Stimulated activated CD8-positive, alpha-beta memory T cell treated with anti-CD3 and anti-CD28 coated beads, Interleukin-2, amount 100 ng/mL, for 1 hour (primary cell): Measurements from ENCODE around the gene REX1BD.

ENCODE experiments used
- DNase-seq, 2 donors: peaks; one replicate each; pipeline ENCODE4 v3.0.0-alpha.2; 2020; ENCODE audit warnings: low read depth in 2 of 2

Gene REX1BD

GRCh38 chr19:18613589-18614234 is 25.1 kb downstream of the REX1BD start:
- no peak for DNase-seq

GRCh38 chr19:18616023-18616422 is 27.4 kb downstream of the REX1BD start:
- no peak for DNase-seq

- DNase-seq = no peak
Measured at GRCh38 chr19:18617562-18617961, 29.0 kb downstream of the REX1BD start.

GRCh38 chr19:18618236-18618635 is 29.6 kb downstream of the REX1BD start:
- no peak for DNase-seq

GRCh38 chr19:18620311-18620710 is 31.7 kb downstream of the REX1BD start:
- DNase-seq = no peak

GRCh38 chr19:18620902-18621301 is 32.3 kb downstream of the REX1BD start:
- DNase-seq = no peak

- DNase-seq = no peak
Measured at GRCh38 chr19:18626906-18627305, 38.3 kb downstream of the REX1BD start.

- DNase-seq = no peak
Measured at GRCh38 chr19:18629166-18630088, 40.8 kb downstream of the REX1BD start.

GRCh38 chr19:18633321-18633720 is 44.7 kb downstream of the REX1BD start:
- DNase-seq = no peak

GRCh38 chr19:18634612-18635297 is 46.2 kb downstream of the REX1BD start:
- DNase-seq = no peak

GRCh38 chr19:18635831-18636182 is 47.2 kb downstream of the REX1BD start:
- no peak for DNase-seq

- DNase-seq = peak; percentile 99 to 100
Measured at GRCh38 chr19:18636183-18636968, 47.8 kb downstream of the REX1BD start.

- DNase-seq = no peak
Measured at GRCh38 chr19:18636969-18637629, 48.5 kb downstream of the REX1BD start, which contains the start of gene KLHL26. KLHL26 (plus strand) TSS chr19:18637028; CDS start chr19:18637055, 27 bp downstream.

GRCh38 chr19:18637673-18638630 is 49.4 kb downstream of the REX1BD start:
- DNase-seq = no peak

GRCh38 chr19:18639706-18640243 is 51.2 kb downstream of the REX1BD start:
- no peak for DNase-seq
